ENCODE results near the gene RAPGEF3.

GRCh38 chr12:47779943-47780504, 21.3 kb upstream of the RAPGEF3 start:
- TF ChIP-seq, protein P1, sequence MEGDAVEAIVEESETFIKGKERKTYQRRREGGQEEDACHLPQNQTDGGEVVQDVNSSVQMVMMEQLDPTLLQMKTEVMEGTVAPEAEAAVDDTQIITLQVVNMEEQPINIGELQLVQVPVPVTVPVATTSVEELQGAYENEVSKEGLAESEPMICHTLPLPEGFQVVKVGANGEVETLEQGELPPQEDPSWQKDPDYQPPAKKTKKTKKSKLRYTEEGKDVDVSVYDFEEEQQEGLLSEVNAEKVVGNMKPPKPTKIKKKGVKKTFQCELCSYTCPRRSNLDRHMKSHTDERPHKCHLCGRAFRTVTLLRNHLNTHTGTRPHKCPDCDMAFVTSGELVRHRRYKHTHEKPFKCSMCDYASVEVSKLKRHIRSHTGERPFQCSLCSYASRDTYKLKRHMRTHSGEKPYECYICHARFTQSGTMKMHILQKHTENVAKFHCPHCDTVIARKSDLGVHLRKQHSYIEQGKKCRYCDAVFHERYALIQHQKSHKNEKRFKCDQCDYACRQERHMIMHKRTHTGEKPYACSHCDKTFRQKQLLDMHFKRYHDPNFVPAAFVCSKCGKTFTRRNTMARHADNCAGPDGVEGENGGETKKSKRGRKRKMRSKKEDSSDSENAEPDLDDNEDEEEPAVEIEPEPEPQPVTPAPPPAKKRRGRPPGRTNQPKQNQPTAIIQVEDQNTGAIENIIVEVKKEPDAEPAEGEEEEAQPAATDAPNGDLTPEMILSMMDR (IDR thresholded peaks at IDR 0.05) = no peak
- TF ChIP-seq POLR2A (IDR thresholded peaks at IDR 0.05) = no peak

Data from upper lobe of left lung (tissue), 4 donors.